IMR-90 (cell line): ENCODE results near the gene SLC4A5.

Source experiments
- CEBPB ChIP-seq: IDR thresholded peaks from 2 replicates; pipeline ENCODE4 v1.6.1; 2012; ENCODE audit warnings: low read depth, low read length, improper control_type of control experiment
- CTCF ChIP-seq: conservative IDR thresholded peaks from 2 replicates; pipeline ENCODE4 v1.5.1; 2012; ENCODE audit warnings: mild to moderate bottlenecking, low read depth, low read length, improper control_type of control experiment
- FOS ChIP-seq: fragments of 150-350 bp; IDR thresholded peaks from 2 replicates; pipeline ENCODE4 v1.6.1; 2016; ENCODE audit warnings: low read depth, low read length
- MXI1 ChIP-seq: IDR thresholded peaks from 2 replicates; pipeline ENCODE4 v1.6.1; 2012; ENCODE audit warnings: low read depth, mild to moderate bottlenecking, low read length, moderate library complexity, borderline replicate concordance
- NFE2L2 ChIP-seq: fragments of 150-350 bp; IDR thresholded peaks from 2 replicates; pipeline ENCODE4 v1.6.1; 2016; ENCODE audit warnings: low read depth, mild to moderate bottlenecking, low read length
- POLR2A ChIP-seq: IDR thresholded peaks from 2 replicates; pipeline ENCODE4 v1.6.1; 2012; ENCODE audit warnings: mild to moderate bottlenecking, low read depth, low read length
- RAD21 ChIP-seq: IDR thresholded peaks from 2 replicates; pipeline ENCODE4 v1.6.1; 2012; ENCODE audit warnings: low read length, improper control_type of control experiment
- RCOR1 ChIP-seq: IDR thresholded peaks from 2 replicates; pipeline ENCODE4 v1.6.1; 2012; ENCODE audit warnings: mild to moderate bottlenecking, low read length, improper control_type of control experiment; ENCODE audit not compliant: insufficient replicate concordance
- USF2 ChIP-seq: fragments of 150-350 bp; IDR thresholded peaks from 2 replicates; pipeline ENCODE4 v1.6.1; 2017; ENCODE audit warnings: mild to moderate bottlenecking, antibody characterized with exemption, low read length, low read depth

DNA sequence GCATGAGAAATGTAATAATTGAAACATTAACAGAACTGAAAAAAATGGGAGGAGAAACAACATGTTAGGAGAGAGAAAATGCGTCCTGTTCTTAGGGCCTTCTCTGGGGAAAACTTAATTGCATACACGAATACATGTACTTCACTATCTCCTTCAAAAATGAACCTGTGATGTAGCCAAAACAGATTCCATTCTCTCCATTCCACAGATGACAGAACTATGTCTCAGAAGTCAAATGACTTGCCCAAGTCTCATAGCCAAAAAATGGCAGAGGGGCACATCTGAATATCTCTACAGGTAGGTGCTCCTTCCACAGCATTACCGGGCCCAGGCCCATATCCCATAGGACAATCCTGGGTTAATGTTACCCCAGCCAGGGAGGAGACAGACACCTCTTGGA is 40.8 kb upstream of the SLC4A5 start:
- no peak for TF ChIP-seq CTCF
- TF ChIP-seq USF2 = no peak
- no peak for TF ChIP-seq RAD21
- no peak for TF ChIP-seq RCOR1
- no peak for TF ChIP-seq POLR2A
- TF ChIP-seq MXI1 = no peak
- TF ChIP-seq NFE2L2 = no peak
- TF ChIP-seq FOS = no peak
- no peak for TF ChIP-seq CEBPB
